ENCODE measurements around the gene LCE2D. TPM values are rescaled to one million over a fixed set of nuclear protein-coding genes. Genes with fewer than 3 reads are reported as not detected.

The LCE2D gene
- polyA plus RNA-seq, 1 experiment, result not detected

- CTCF ChIA-PET, result no interaction called here
- peaks cover 8% of the 10 kb centered on the region for H3K9me3 ChIP-seq (ENCODE audit: control insufficient read depth, insufficient read depth, low read length)
- H3K27me3 ChIP-seq (ENCODE audit: control insufficient read depth, insufficient read depth, low read length), result no peaks in the 10 kb centered on the region
- POLR2A ChIA-PET, result no interaction called here
- no peak for DNase-seq (ENCODE audit: low read depth, low spot score)
- H3K4me3 ChIP-seq (ENCODE audit: low read depth, low read length), result no peak within 1 kb of the TSS
- TF ChIP-seq, protein P1, sequence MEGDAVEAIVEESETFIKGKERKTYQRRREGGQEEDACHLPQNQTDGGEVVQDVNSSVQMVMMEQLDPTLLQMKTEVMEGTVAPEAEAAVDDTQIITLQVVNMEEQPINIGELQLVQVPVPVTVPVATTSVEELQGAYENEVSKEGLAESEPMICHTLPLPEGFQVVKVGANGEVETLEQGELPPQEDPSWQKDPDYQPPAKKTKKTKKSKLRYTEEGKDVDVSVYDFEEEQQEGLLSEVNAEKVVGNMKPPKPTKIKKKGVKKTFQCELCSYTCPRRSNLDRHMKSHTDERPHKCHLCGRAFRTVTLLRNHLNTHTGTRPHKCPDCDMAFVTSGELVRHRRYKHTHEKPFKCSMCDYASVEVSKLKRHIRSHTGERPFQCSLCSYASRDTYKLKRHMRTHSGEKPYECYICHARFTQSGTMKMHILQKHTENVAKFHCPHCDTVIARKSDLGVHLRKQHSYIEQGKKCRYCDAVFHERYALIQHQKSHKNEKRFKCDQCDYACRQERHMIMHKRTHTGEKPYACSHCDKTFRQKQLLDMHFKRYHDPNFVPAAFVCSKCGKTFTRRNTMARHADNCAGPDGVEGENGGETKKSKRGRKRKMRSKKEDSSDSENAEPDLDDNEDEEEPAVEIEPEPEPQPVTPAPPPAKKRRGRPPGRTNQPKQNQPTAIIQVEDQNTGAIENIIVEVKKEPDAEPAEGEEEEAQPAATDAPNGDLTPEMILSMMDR (IDR thresholded peaks at IDR 0.05; ENCODE audit: low read depth, low read length), result no peak
- no peak within 1 kb of the TSS for H3K27ac ChIP-seq (ENCODE audit: low read depth, low read length)
Observed at GRCh38 chr1:152697701-152698600, 34.8 kb downstream of the LCE2D start, which contains the start of gene LCE2A. Gene LCE2A (plus strand): TSS chr1:152698345. CDS start chr1:152698902, 557 bp downstream.

DNA sequence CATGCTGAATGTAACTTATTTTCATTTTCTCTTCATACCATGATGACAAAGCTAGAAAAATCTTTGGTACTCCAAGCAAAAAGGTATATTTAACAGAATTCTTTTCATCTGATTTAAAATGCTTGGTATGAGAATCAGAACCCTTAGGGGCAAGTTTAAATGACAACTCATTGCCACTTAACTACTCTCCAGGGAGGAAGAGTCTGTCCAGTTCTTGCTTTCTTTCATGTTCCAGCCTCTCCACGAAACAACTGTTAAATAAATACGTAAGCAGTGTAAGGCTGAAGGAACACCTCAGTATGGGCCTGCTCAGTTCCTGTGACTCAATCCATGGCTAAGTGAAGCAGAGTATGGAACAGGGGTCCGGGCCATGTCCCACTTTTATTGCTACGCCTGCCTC lies 36.6 kb downstream of the LCE2D start:
- no peak overlapping the region for H3K27ac ChIP-seq (ENCODE audit: low read depth, low read length)

GRCh38 chr1:152707860-152708259 lies 44.7 kb downstream of the LCE2D start, which contains the start of gene LCE4A:
Gene LCE4A (plus strand): TSS chr1:152708160. CDS start chr1:152709076, 916 bp downstream.
- ChIA-PET CTCF (no interaction called here), POLR2A (no interaction called here)
- peaks cover 10% of the 10 kb centered on the region for H3K9me3 ChIP-seq (ENCODE audit: control insufficient read depth, insufficient read depth, low read length)
- no peaks in the 10 kb centered on the region for H3K27me3 ChIP-seq (ENCODE audit: control insufficient read depth, insufficient read depth, low read length)
- no peak for DNase-seq (ENCODE audit: low read depth, low spot score)
- TF ChIP-seq, protein P1 (IDR thresholded peaks at IDR 0.05; ENCODE audit: low read depth, low read length), result no peak
- no peak within 1 kb of the TSS for H3K27ac ChIP-seq (ENCODE audit: low read depth, low read length)
- H3K4me3 ChIP-seq (ENCODE audit: low read depth, low read length), result no peak within 1 kb of the TSS

More for the DNA sequence above, 36.6 kb downstream of the LCE2D start:
- Histone ChIP-seq H3K4me3 (ENCODE audit: low read depth, low read length) (no peak overlapping the region), H3K9me3 (ENCODE audit: control insufficient read depth, insufficient read depth, low read length) (peaks cover 8% of the 10 kb centered on the region), H3K27me3 (ENCODE audit: control insufficient read depth, insufficient read depth, low read length) (no peaks in the 10 kb centered on the region)
- no peak for DNase-seq (ENCODE audit: low read depth, low spot score)
- TF ChIP-seq, protein P1 (IDR thresholded peaks at IDR 0.05; ENCODE audit: low read depth, low read length), result no peak
- ChIA-PET CTCF (no interaction called here), POLR2A (no interaction called here)

Small RNA genes lying within 50 kb of the gene (small RNA-seq; reads per million reads assigned to genes)
- not detected for gene LCE3A (ENCODE audit: insufficient read length, low read depth)
- not detected for gene LCE3B (ENCODE audit: insufficient read length, low read depth)

Other genes with a start within 250 kb of the LCE2D start
- gene CRNN, start 249.1 kb upstream of the LCE2D start, polyA plus RNA-seq (2011; rRNA removed), result not detected in 2 replicates
- gene LCE5A, start 152.6 kb upstream of the LCE2D start, polyA plus RNA-seq (2011; rRNA removed), result not detected in 2 replicates
- not detected in 2 replicates for gene CRCT1, start 148.9 kb upstream of the LCE2D start, polyA plus RNA-seq (2011; rRNA removed)
- gene LCE3E, start 96.6 kb upstream of the LCE2D start, polyA plus RNA-seq (2011; rRNA removed), result not detected in 2 replicates
- not detected in 2 replicates for gene LCE3D, start 82.9 kb upstream of the LCE2D start, polyA plus RNA-seq (2011; rRNA removed)
- gene LCE3C, start 63.1 kb upstream of the LCE2D start, polyA plus RNA-seq (2011; rRNA removed), result not detected in 2 replicates
- not detected in 2 replicates for gene LCE3B, start 49.6 kb upstream of the LCE2D start, polyA plus RNA-seq (2011; rRNA removed)
- not detected in 2 replicates for gene LCE3A, start 40.3 kb upstream of the LCE2D start, polyA plus RNA-seq (2011; rRNA removed)
- not detected in 2 replicates for gene LCE2C, start 11.9 kb downstream of the LCE2D start, polyA plus RNA-seq (2011; rRNA removed)
- not detected in 2 replicates for gene LCE2B, start 22.7 kb downstream of the LCE2D start, polyA plus RNA-seq (2011; rRNA removed)
- not detected in 2 replicates for gene LCE2A, start 35.0 kb downstream of the LCE2D start, polyA plus RNA-seq (2011; rRNA removed)
- gene LCE4A, start 44.8 kb downstream of the LCE2D start, polyA plus RNA-seq (2011; rRNA removed), result not detected in 2 replicates
- gene KPRP, start 94.6 kb downstream of the LCE2D start, polyA plus RNA-seq (2011; rRNA removed), result not detected in 2 replicates
- gene LCE1F, start 111.8 kb downstream of the LCE2D start, polyA plus RNA-seq (2011; rRNA removed), result not detected in 2 replicates
- gene LCE1E, start 122.9 kb downstream of the LCE2D start, polyA plus RNA-seq (2011; rRNA removed), result not detected in 2 replicates
- not detected in 2 replicates for gene LCE1D, start 133.3 kb downstream of the LCE2D start, polyA plus RNA-seq (2011; rRNA removed)
- gene LCE1C, start 143.3 kb downstream of the LCE2D start, polyA plus RNA-seq (2011; rRNA removed), result not detected in 2 replicates
- gene LCE1B, start 148.6 kb downstream of the LCE2D start, polyA plus RNA-seq (2011; rRNA removed), result not detected in 2 replicates
- not detected in 2 replicates for gene LCE1A, start 164.1 kb downstream of the LCE2D start, polyA plus RNA-seq (2011; rRNA removed)
- gene LCE6A, start 179.5 kb downstream of the LCE2D start, polyA plus RNA-seq (2011; rRNA removed), result not detected in 2 replicates
- not detected in 2 replicates for gene LCE7A, start 196.6 kb downstream of the LCE2D start, polyA plus RNA-seq (2011; rRNA removed)
- not detected in 2 replicates for gene SMCP, start 214.9 kb downstream of the LCE2D start, polyA plus RNA-seq (2011; rRNA removed)
- gene IVL, start 245.2 kb downstream of the LCE2D start, polyA plus RNA-seq (2011; rRNA removed), result not detected in 2 replicates